GM23248 (cell line): ENCODE measurements around the gene USP48.

Source experiments
- EZH2 ChIP-seq: fragments of 200-600 bp; sonication (generic); IDR thresholded peaks from 2 replicates; pipeline ENCODE4 v1.6.1; 2018; ENCODE audit warnings: antibody characterized with exemption, mild to moderate bottlenecking; ENCODE audit not compliant: insufficient read depth, poor library complexity, severe bottlenecking
- EZH2phosphoT487 ChIP-seq: fragments of 200-600 bp; sonication (generic); IDR thresholded peaks from 2 replicates; pipeline ENCODE4 v1.6.1; 2018; ENCODE audit warnings: antibody characterized with exemption, moderate library complexity, mild to moderate bottlenecking, low read depth; ENCODE audit not compliant: insufficient read depth

DNA sequence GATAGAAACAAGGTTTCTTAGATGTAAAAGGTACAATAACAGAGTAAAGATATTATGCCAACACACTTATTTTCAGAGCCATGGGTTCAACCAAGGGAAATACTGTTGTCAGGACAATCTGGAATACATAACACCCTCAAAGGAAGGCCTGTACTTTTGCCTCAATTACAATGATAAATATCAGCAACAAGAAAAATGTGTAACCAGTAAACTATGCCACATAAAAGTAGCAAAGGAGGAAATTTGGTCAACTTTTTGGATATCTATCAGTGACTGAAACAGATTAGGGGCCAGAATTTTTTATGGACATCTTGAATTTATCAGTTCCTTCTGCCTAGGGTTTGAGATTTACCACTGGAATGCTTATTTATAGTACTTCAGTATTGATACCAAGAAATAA is 89.2 kb downstream of the USP48 start:
- TF ChIP-seq EZH2: no peak
- TF ChIP-seq EZH2phosphoT487: no peak
